HL-60/S4 treated with phorbol 12-myristate 13-acetate at 8.2 ng/mL for 4 days and 3 days (cell line): ENCODE results near the gene MSH3.

ENCODE experiments used
- in situ Hi-C: fragments of 300-500 bp; cut with MboI; formaldehyde crosslinking; loops from 2 replicates; pipeline ENCODE4 v1.15.0; 2022; ENCODE audit warnings: low sequenced_read_pairs

The MSH3 gene

DNA sequence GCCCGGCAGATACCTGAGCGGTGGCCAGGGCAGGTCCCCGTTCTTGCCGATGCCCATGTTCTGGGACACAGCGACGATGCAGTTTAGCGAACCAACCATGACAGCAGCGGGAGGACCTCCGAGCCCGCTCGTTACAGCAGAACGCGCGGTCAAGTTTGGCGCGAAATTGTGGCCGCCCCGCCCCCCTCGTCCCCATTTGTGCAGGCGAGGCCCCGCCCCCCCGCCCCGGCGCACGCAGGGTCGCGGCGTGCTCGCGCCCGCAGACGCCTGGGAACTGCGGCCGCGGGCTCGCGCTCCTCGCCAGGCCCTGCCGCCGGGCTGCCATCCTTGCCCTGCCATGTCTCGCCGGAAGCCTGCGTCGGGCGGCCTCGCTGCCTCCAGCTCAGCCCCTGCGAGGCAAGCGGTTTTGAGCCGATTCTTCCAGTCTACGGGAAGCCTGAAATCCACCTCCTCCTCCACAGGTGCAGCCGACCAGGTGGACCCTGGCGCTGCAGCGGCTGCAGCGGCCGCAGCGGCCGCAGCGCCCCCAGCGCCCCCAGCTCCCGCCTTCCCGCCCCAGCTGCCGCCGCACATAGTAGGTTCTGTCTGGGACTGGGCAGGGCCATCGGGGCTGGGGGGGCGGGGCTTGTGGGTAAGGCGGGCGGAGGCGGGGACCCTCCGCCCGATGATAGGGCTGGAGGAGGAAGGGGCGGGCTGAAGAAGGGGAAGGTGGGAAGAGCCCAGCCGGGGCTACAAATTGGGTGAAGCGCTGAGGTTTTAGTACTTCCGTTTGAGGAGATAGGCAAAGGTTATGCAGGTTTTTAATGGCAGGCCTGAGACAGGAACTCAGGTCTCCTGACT, at the start of gene MSH3, which contains the start of gene DHFR:
MSH3 (plus strand) TSS at position 262 of the 840 bp plus-strand sequence; CDS start at position 338, 76 bp downstream.
DHFR (minus strand) TSS at position 593 of the 840 bp plus-strand sequence; CDS start at position 99, 494 bp downstream.
- in situ Hi-C loops, result no loop called here

DNA sequence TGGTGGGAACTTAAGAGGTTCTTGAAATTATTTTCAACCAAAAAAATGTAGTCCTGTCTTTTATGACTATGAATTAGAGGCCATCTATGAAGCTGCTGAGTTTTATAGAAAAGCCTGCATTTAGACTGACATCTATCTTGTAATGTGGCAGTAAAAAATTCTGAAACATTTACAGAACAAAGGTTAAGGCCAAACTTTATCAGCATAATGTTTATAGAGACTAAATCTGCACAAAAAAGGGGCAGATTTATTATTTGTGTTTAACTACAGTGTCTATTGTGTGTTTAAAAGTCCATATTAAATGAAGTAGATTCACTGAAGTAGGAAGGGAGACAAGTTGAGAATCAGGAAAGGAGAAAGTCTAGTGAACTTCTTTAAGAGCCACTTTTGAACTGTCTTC, 47.1 kb upstream of the MSH3 start:
- in situ Hi-C loops, result no loop called here

DNA sequence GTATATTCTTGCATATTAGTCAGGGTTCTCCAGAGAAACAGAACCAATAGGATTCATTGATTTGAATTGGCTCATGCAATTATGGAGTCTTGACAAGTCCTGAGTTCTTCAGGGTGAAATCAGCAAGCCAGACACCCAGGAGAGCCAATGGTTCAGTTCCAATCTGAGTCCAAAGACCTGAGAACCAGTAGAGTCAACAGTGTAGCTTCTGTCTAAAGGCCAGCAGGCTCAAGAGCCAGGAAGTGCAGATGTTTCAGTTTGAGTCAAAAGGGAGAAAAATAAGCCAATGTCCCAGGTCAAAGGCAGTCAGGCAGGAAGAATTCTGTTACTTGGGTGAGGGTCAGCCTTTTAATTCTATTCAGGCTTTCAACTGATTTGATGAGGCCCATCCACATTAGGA, 46.6 kb upstream of the MSH3 start:
- in situ Hi-C loops, result no loop called here

DNA sequence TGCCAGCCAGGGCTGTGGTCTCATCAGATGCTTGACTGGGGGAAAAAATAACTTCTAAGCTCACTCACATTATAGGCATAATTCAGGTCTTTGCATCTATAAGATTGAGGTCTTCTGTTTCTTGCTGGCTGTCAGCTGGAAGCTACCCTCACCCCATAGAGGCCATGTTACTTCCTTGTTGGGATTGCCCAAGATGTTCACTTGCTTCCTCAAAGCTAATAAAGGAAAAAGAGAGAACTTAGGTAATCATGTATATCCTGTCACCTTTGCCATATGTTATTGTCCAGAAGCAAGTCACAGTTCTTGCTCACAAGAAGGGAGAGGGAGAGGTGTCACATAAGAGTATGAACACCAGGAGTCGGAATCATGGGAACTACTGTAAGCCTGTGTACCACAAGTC, 45.7 kb upstream of the MSH3 start:
- in situ Hi-C loops, result no loop called here

DNA sequence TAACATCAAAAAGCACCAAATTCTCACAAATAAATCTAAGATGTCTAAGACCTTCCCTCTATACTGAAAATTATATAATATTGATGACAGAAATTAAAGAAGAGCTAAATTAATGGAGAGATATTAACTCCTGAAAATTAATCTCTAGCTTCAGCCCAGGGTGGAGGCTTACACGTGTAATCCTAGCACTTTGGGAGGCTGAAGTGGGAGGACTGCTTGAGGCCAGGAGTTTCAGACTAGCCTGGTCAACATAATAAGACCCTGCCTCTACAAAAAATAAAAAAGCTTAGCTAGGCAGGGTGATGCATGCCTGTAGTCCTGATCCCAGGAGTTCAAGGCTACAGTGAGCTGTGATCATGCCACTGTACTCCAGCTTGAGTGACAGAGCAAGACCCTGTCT, 44.8 kb upstream of the MSH3 start:
- in situ Hi-C loops, result no loop called here

DNA sequence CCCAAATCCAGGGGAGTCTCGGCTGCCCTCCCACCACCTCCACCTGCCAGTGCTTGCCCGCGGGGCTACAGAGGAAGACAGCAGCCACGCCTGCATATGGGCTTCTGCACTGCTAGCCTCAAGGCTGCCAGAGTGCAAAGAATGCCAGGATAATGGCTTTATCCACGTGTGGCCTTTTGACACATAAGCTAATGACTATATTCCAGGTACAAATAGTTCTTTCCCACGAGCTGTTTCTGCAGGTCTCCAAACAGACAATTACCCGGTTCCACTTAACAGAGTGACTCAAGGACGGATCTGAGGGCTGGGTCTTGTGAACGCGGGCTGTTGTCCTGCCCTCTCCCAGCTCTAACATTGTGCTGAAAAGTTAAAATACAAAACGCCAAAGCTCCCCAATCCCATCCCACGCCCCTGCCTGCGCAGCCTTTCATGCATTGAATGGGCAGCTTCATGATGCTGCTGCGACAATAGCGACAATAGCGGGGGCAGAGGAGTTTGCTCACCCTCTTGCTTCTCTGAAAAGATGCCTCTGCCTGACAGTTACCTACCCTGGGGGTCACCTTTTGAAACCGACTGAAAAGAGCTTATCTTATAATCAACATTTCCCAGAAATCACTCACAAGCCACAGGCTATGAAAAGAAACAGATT, 39.1 kb upstream of the MSH3 start:
- in situ Hi-C loops, result no loop called here

DNA sequence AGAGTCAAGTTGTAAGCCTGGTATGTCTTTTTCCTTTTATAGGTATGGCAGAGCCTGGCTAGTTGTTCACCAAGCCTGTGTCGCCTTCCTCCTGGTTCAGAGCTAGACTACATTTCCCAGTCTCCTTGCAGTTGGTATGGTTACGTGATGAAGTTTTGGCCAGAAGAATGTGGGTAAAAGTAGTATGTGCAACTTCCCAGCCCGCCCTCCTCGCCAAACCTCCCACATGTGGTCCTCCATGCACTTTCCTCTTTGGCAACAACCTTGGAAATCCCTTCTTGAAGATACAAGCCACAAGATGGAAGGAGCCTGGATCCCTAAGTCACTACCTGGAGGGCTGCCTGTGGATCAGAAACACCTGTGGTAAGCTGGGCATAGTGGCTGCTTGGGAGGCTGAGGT, 36.0 kb upstream of the MSH3 start:
- in situ Hi-C loops, result no loop called here

DNA sequence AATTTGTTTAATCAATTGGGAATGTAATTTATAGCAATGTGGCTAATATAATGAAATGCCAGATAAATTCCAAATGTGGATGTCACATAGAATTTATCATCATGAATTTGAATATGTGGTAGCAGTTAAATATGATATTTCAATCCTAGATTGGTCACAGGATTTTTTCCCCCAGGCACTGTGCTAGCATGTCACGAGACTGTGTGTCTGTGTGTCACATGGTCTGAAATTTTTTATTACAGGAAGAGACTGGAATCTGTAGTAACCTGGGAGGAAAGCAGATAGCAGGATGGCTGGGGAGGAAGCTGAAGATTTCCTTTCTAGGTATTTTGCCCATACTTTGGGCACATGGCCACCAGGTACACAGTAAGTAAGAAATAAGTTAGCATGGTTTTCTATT, 35.4 kb upstream of the MSH3 start:
- in situ Hi-C loops, result no loop called here

DNA sequence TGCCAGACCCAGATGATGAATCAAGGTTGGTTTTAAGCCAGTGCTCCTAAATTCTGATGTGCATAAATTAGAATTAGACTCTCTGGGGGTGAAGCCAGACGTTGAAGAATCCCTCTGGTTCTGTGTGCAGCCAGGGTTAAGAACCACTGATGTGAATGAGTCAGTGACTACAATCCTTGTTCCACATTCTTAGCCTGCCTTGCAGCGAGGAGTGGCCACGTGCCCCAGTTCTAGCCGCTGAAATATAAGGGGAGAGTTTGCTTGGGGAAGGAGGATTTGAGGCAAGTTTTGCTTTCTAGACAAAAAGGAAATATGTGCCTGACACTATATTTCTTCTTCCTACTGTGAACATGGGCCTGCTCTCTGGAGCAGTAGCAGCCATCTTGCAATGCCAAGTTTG, 34.2 kb upstream of the MSH3 start:
- in situ Hi-C loops, result no loop called here

DNA sequence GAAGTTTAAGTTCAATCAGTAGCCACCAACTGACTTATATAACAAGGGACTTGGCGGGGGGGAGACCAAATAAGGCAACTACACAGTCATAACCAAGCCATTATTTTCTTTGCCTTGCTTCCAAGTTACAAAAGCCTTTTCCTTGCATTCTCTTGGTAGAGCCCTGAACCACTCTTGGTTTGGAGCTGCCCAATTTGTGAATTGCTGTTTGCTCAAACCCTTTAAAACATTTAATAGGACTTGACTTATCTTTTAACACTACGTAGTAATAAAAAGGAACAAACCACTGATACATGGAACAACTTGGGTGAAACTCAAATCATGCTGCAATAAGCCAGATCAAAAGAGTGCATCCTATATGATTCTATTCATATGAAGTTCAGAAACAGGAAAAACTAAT, 31.7 kb upstream of the MSH3 start:
- in situ Hi-C loops, result no loop called here

DNA sequence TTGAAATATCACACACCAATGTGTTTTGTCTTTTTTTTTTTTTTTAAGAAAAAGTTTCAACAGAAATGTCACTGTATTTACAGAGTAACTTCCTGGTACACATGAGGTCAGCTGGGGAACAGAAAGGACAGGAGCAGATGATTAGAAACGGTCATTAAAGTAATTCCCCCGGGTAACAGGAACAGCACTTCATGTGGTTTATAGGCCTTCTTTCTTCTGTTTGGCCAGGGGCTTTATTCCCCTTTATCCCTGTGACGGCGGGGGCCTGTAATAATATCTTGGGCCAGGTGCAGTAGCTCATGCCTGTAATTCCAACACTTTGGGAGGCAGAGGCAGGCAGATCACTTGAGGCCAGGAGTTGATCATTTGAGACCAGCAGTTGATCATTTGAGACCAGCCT, 30.5 kb upstream of the MSH3 start:
- in situ Hi-C loops, result no loop called here

DNA sequence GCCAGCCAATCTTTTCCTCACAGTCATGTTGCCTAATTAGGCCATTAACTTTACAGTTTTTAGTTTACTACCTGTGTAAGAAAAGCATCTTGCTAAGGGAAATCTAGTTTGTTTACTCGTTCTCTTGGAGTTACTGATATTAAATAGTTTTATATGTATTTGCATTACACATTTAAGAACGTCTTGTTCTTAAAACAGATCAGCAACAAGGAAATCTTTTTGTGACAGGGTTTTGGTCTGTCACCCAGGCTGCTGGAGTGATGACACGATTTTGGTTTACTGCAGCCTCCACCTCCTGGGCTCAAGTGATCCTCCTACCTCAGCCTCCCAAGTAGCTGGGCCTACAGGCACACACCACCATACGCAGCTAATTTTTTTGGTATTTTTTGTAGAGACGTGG, 29.2 kb upstream of the MSH3 start:
- in situ Hi-C loops, result no loop called here

DNA sequence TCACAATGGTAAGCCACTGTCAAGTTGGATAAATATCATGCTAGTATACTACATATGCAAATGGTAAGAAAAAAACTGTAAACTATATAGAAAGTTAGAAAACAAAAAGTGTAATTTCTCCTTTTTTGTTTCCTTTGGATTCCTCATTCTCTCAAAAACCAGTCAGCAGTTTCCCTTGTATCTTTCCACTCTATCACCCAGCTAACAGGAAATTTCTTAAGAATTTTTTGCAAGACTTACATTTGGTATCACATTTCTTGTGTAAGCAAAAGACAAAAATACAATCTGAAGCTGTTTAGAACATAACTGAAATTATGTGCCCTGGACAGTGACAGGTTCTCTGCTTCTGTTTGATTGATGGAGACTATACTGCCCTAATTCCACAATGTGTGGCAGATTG, 25.2 kb upstream of the MSH3 start:
- in situ Hi-C loops, result no loop called here

DNA sequence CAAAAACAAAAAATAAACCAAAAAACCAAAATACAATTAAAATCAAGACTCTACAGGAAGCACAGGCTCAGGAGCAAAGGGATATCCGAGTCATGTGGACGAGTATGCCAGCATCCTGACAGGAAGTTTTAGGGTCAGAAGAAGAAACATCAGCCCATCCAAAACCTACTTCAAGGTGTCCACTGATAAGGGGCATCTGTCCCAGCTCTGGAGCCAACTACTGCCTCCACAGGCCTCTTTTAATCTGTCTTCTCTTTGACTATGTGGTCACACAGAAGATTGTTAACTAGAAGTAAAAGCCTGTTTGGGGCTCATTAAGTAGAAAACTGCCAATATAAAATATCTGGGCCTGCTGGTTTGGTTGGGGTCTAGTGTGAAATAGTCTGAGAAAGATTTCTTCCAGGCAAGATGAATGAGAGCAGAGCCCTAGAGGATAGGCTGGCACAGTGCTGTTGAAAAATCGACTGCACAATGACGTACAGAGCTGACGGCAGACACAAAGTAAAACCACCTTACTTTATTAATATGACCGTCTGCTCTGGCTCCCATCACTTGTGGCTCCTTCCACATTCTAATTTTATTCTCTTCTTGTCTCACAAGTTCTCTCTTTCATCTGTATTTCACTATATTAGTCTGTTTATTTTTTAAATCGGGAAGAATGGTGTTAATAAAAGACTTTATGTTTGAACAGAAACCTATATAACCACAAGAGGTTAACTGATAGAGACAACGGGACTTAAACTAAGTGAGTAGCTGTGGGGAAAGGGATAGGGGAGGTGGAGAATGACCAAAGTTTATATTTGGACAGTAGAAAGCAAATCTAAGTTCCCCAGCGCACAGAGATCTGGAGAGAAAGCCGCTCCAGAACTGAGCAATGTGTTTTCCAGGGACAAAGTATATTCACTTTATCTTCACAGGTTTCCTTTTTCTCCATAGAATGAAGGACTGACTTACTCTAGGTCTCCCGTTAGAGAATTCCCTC, 22.9 kb upstream of the MSH3 start:
- in situ Hi-C loops, result no loop called here

DNA sequence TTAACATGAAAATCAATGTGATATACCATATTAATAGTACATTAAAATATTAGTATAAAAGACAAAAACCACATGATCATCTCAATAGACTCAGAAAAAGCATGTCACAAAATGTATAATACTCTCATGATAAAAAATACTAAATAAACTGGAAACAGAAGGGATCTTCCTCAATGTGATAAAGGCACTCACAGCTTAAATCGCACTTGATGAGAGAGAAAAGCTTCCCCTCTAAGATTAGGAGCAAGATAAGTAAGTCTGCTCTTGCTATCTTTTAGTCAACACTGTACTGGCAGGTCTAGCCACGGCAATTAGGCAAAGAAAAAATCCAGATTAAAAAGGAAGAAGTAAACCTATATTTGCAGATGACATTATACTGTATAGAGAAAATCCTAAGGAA, 21.8 kb upstream of the MSH3 start:
- in situ Hi-C loops, result no loop called here

DNA sequence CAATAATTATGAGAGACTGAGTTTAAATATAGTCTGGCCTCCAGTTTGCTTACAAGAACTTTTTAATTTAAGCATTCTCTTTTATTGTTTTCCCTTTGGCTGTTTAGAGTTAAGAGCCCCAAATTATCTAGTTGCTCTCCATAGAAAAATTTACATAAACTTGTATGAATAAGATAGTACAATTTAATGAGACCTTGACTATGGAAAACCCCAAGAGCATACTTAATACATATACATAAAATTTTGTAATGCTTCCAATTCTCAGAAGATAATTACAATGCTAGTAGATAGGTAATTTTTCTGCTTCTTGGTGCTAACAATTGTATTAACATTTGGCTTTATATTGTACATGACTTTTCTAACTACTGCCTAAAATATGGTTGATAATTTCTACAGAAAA, 20.3 kb upstream of the MSH3 start:
- in situ Hi-C loops, result no loop called here

DNA sequence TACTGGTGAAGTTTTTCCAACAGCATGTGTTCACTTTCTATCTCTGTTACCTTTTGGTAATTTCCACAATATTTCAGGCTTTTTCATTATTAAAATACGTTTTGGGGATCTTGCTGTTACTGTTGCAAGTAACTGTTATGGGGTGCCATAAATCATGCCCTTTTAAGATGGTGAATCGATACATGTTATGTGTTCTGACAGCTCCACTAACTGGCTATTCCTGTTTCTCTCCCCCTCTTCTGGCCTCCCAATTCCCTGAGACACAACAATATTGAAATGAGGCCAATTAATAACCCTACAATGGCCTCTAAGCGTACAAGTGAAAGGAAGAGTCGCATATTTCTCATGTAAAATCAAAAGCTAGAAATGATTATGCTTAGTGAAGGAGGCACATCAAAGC, 13.1 kb upstream of the MSH3 start:
- in situ Hi-C loops, result no loop called here

DNA sequence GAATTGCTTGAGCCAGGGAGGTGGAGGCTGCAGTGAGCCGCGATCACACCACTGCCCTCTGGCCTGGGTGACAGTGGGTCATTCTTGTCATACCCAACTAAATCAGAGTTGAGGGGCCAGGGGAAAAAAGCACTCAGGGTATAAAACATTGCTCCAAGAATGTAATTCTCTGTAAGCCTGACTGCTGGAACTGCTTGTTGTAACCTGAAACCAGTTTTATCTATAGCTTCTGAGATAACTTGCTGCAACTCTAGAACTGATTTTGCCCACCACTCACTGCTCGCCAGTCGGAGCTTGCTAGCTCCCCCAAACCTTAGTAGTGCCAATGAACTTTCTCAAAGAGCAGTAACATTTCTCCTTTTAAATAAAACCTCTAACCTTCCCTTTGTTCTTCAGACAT, 9.6 kb upstream of the MSH3 start:
- in situ Hi-C loops, result no loop called here

DNA sequence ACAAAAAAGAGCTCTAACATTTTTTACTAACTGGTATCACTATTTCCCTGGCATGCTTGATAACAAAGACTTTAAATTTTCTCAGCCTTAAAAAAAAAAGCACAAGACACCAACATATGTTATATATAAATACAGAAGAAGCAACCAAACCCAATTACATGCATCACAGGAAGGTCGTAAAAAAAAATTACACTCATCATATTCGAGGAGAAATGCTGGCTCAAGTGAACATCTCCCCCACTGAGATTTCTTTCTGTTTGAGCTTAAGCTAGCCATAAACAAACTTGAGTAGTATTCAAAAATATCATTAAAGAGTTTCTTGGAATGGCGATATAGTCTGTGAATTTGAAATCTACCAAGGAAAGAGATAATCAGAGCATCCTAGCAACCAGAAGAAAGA, 7.5 kb upstream of the MSH3 start:
- in situ Hi-C loops, result no loop called here

DNA sequence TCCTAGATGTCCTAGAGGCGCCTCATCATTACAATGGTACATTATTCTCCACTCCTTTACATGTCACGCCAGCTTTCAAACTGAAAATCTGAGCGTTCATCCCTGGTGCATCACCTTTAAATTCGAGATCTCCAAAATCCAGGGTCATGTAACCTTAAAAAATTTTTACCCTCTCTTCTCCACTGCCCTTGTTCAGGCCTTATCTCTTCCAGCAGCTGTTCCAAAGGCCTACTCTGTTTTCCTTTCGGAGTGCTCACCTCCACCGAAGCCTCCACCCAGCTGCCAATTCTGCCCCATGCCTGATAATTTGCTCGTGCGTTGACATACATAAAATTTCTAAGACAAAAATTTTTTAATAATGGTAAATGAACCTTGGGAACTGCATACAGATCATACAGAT, 950 bp upstream of the MSH3 start:
- in situ Hi-C loops, result no loop called here

DNA sequence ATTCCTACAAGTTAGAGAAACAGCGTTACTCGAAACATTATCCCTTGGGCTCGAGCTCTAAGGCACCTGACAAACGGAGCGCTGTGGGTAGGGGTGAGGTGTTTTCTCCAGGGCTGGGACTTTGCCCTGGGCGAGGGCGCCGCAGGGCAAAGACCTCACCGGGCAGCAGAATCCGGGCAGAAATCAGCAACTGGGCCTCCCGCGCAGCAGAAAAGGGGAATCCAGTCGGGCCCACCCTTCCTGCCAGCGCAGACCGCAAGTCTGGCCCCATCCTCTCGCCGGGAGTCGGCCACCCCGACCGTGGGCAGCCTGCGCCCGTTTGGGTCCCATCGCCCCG, 430 bp upstream of the MSH3 start:
- in situ Hi-C loops, result no loop called here
